ENCODE data around the gene GGT6.
"Not testable (repeated sequence)": the region's sequence is repeated elsewhere in the genome, so short reads cannot be mapped to it uniquely, and the experiment has no call there.

GGT6 gene, protein sequence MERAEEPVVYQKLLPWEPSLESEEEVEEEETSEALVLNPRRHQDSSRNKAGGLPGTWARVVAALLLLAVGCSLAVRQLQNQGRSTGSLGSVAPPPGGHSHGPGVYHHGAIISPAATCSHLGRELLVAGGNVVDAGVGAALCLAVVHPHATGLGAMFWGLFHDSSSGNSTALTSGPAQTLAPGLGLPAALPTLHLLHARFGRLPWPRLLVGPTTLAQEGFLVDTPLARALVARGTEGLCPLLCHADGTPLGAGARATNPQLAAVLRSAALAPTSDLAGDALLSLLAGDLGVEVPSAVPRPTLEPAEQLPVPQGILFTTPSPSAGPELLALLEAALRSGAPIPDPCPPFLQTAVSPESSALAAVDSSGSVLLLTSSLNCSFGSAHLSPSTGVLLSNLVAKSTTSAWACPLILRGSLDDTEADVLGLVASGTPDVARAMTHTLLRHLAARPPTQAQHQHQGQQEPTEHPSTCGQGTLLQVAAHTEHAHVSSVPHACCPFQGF

GRCh38 chr17:4560421-4560820, at the start of gene GGT6:
GGT6 (minus strand) TSS chr17:4560577; CDS start chr17:4560521, 56 bp downstream.
- FAIRE-seq (no peak), DNase-seq (ENCODE audit: low spot score) (no peak)

GRCh38 chr17:4610162-4610561, 49.8 kb upstream of the GGT6 start:
- no peak for DNase-seq (ENCODE audit: low spot score)
- FAIRE-seq, result no peak

DNA sequence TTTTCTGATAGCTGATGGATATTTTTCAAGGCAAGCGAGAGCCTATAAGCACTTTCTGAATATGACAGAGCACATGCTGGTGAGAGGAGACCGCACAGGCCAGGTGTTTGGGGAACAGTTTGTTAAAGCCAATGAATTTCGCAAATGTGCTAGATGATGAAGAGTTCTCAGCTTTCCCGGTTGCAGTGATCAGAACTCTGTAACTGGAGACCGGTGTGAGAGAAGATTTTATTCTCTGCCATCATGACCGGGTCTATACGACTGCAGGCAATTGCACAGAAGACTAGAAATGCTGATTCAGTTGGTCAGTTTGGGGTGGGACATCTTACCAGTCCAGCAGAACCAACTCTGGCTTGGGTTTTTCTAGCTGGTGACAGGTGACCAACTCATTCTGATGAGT, 49.4 kb upstream of the GGT6 start:
- DNase-seq (ENCODE audit: low spot score), result no peak
- FAIRE-seq, result no peak

- FAIRE-seq (no peak), DNase-seq (ENCODE audit: low spot score) (no peak)
These were observed 47.4 kb upstream of the GGT6 start for GRCh38 chr17:4607773-4608187.

DNA sequence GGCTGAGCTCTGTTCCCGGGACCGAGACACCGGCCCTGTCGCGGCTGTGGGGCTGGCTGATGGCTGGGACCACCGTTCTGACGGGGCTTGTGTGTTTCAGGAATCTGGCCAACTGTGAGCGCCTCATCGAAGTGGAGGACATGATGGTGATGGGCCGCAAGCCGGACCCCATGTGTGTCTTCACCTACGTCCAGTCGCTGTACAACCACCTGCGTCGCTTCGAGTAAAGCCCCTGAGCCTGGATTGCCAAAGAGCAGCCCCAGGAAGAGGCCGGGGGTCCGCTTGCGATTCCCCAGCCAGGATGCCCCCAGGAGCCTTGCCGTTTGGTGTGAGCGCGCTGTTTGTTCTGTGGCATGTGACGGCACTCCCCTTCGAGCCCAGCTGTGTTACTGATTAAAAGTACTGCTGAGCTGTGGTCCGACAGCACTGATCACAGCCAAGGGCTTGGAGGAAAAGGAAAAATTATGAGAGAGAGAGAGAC, 46.9 kb upstream of the GGT6 start:
- DNase-seq (ENCODE audit: low spot score) (no peak), FAIRE-seq (no peak)

DNA sequence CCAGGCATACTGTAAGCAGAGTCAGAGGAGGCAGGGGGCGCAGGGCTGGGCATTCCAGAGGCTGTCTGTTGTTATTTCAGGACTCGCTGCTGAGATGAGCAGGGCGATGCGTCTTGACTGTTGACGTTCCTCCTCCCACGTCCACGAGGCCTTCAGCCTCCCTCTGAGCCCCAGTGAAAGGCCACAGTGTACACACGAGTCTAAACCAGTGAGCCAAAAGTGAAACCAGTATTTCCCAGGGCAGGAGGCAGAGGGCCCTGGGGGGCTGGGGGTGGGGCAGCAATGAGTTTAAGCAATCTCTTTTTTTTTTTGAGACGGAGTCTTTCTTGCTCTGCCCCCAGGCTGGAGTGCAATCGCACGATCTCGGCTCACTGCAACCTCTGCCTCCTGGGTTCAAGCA, 45.4 kb upstream of the GGT6 start:
- FAIRE-seq (no peak), DNase-seq (ENCODE audit: low spot score) (no peak)

GRCh38 chr17:4604736-4605135, 44.4 kb upstream of the GGT6 start:
- not testable (repeated sequence) for FAIRE-seq; DNase-seq (ENCODE audit: low spot score)

GRCh38 chr17:4604111-4604644, 43.8 kb upstream of the GGT6 start:
- DNase-seq (ENCODE audit: low spot score) (no peak), FAIRE-seq (no peak)

GRCh38 chr17:4602041-4602440, 41.7 kb upstream of the GGT6 start:
- FAIRE-seq, result no peak
- DNase-seq (ENCODE audit: low spot score), result no peak

DNA sequence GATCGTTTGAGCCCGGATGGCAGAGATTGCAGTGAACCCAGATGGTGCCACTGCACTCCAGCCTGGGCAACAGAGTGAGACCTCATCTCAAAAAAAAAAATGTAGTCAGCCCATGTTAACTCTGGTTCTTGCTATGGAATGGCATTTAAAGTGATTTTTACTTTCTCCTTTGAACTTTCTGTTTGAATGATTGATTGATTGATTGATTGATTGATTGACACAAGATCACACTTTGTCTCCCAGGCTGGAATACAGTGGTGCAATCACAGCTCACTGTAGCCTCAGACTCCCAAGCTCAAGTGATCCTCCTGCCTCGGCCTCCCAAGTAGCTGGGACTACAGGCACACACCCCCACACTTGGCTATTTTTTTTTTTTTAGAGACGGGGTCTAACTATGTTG, 40.9 kb upstream of the GGT6 start:
- no peak for DNase-seq (ENCODE audit: low spot score)
- no peak for FAIRE-seq

DNA sequence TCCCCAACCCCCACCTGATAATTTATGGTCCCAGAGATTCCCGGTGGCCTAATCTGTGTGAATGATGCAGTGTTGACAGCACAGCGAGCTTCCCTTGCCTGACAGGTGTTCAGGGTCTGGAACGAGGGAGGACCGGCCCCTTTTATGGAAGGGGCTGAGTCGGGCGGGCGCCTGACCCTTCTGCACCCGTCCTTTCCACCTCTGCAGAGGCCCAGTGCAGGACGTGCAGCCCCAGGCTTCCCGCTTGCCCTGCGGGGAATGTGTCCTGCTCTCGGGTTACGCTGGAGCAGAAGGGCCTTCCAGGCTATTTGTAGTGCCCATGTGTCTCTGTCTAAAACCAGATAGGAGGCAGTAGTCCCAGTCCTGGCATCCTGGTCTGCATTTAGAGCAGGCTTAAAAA, 40.2 kb upstream of the GGT6 start:
- FAIRE-seq, result no peak
- DNase-seq (ENCODE audit: low spot score), result no peak

DNA sequence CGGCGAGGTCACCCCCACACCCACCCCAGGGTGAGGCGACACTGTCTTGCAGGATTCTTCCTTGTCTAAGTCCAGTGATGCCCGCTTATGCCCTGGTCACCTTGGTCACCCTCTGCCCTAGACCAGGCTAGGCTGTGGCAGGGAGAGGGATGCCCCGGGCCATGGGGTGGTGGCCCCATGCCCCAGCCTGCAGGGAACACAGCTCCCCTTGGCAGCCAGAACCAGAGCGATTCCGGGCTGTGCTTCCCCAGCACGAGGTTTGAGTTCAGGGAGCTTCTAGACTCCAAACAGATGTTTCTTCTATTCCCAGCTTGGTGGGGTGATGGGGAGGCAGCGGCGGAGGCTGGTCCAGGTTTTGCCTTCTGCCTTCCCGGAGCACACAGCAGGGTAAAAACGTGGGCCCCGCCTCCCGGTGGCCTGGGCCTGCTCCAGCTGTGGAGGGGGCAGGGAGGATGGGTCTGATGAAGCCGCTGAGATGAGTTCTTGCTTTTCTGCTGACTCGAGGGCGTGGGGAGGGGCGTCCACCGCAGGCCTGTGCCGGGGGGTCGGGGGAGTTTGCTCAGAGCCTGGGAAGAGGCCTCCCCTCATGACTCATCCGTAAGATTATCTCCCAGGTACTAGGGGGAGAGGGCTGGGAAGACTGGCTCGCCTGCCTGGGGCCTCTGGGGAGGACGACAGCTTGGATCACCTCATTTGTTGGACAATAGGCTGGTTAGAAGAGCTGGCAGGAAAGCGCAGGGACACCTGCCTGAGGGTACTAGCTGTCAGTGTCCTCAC, 39.3 kb upstream of the GGT6 start:
- no peak for DNase-seq (ENCODE audit: low spot score)
- FAIRE-seq, result no peak

DNA sequence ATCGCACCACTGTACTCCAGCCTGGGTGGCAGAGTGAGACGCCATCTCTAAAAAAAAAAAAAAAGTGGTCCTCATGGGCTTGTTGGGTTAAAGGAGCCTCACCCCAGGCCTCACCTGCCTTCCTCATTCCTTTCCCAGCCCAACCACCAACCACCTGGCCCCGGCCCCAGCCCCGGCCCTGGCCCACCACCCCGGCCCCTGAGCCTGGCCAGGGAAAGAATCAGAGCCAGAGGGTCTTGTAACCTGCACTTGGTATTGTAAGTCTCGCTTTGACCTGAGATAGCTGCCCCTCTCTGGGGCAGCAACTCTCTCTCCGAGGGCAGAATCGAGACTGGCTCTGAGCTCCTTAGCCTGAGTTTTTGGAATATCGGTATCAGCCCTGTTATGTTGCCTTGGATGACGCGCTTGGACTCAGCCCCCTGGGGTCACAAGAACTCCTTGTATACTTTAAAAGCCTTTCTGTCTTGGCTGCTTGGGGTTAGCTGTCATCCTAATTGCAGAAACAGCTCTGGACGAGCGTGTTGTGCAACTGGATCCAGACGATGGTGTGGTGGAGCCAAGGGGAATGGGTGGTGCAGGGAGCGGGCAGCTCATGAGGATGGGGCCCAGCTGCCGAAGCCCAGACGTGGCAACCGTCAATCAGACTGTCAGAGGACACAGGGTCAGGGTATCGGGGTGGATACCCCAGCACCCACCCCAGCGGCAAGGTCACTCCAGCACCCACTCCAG, 38.6 kb upstream of the GGT6 start:
- FAIRE-seq (no peak), DNase-seq (ENCODE audit: low spot score) (no peak)

GRCh38 chr17:4597975-4598374, 37.6 kb upstream of the GGT6 start:
- no peak for DNase-seq (ENCODE audit: low spot score)
- FAIRE-seq, result no peak

DNA sequence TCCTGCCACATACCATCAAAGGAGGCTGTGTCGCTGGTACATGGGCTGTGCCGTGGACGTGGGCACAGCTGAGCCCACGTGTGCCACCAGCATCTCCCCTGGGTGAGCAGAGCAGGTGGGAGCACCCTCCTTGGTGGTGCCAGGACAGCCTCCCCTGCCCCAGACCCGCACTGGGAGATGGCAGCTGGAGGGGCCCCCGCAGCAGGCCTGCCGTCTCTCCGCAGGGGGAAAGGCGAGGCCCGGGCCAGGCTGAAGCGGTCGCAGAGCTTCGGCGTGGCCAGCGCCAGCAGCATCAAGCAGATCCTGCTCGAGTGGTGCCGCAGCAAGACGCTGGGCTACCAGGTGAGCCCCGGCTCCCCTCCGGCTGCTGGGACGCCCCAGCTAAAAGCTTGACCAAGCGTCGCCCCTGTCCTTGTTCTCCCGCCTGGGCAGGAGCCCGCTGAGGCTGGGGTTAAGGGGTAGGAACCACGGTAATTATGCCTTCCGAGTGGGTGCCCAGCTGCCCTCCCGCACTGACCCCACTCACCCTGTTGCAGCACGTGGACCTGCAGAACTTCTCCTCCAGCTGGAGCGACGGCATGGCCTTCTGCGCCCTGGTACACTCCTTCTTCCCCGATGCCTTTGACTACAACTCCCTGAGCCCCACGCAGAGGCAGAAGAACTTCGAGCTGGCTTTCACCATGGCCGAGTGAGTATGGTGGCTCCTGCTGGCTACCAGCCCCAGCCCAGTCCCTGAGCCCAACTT, 36.4 kb upstream of the GGT6 start:
- DNase-seq (ENCODE audit: low spot score) (no peak), FAIRE-seq (no peak)

DNA sequence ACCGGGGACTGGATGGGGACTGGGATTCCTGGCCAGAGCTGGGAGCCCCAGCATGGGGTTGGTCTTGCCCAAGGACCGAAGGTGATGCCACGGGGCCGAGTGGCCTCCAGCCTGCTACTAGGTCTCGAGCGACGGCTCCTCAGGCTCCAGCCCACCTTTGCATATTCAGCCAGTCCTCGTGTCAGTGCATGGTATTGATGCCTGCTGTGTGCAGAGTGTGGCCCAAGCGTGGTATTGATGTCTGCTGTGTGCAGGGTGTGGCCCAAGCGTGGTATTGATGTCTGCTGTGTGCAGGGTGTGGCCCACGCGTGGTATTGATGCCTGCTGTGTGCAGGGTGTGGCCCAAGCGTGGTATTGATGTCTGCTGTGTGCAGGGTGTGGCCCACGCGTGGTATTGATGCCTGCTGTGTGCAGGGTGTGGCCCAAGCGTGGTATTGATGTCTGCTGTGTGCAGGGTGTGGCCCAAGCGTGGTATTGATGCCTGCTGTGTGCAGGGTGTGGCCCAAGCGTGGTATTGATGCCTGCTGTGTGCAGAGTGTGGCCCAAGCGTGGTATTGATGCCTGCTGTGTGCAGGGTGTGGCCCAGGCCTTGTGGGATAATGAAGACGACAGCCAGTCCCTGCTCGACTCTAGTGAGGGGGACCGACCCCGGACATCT, 35.4 kb upstream of the GGT6 start:
- not testable (repeated sequence) for DNase-seq (ENCODE audit: low spot score); FAIRE-seq

- FAIRE-seq, result no peak
These were observed 34.7 kb upstream of the GGT6 start for GRCh38 chr17:4594931-4595684.

GRCh38 chr17:4594406-4594805, 34.0 kb upstream of the GGT6 start:
- DNase-seq (ENCODE audit: low spot score), result no peak
- no peak for FAIRE-seq

More at GRCh38 chr17:4594931-4595684, 34.7 kb upstream of the GGT6 start:
- DNase-seq (ENCODE audit: low spot score), result no peak

DNA sequence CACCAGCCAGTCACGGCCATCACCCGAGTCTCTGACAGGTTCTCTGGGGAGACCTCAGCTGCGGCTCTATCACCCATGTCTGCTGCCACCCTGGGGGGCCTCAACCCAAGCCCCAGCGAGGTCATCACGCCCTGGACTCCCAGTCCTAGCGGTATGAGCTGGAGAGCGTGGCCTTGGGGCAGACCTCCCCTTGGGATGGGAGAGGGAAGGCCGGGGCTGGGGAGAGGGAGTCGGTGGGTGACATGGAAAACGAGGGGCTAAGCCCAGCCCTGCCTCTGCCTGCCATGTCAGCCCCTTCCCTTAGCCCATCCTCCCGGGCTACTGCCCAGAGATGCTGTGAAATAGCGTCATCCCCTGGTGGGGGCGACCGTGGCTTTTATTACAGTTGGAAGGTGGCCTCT, 32.6 kb upstream of the GGT6 start:
- no peak for DNase-seq (ENCODE audit: low spot score)
- FAIRE-seq, result no peak
